ENCODE results near the gene MEX3C.
A peak's percentile ranks its signal among the peaks of the same experiment; 100 is the strongest.

MEX3C gene

GRCh38 chr18:51154431-51155063, 42.9 kb downstream of the MEX3C start:
- Histone ChIP-seq H3K4me1 (ENCODE audit: insufficient read depth, low read length, poor library complexity, severe bottlenecking) (peaks cover 36% of the 10 kb centered on the region), H3K36me3 (ENCODE audit: insufficient read depth, low read length) (no peaks in the 10 kb centered on the region), H3K9ac (ENCODE audit: low read depth, low read length, poor library complexity, severe bottlenecking) (peak overlapping the region; percentile 71), H3K79me2 (ENCODE audit: insufficient read depth, low read length) (no peaks in the 10 kb centered on the region), H3K9me2 (replicated peaks; ENCODE audit: low read depth, low read length) (no peaks in the 10 kb centered on the region), H3K4me3 (ENCODE audit: low read length, poor library complexity, severe bottlenecking) (peak overlapping the region; percentile 74), H3K4me2 (ENCODE audit: low read depth, low read length, poor library complexity, severe bottlenecking) (peak overlapping the region; percentile 80), H3F3A (ENCODE audit: low read depth) (0 out of 2 replicates have a peak, but pooled peaks cover 3% of the 10 kb centered on the region), H3K9me3 (ENCODE audit: insufficient read depth, low read depth, low read length) (no peaks in the 10 kb centered on the region), H4K20me1 (ENCODE audit: insufficient read depth, low read length, poor library complexity, severe bottlenecking) (no peaks in the 10 kb centered on the region), H2AFZ (ENCODE audit: low read length) (peak overlapping the region; percentile 79; the same call in 1 of the 2 replicates), H3K27me3 (ENCODE audit: insufficient read depth, low read length, poor library complexity, severe bottlenecking) (no peaks in the 10 kb centered on the region)
- TF ChIP-seq CTCF (conservative IDR thresholded peaks at IDR 0.05; ENCODE audit: low read length), result no peak
- no peak for TF ChIP-seq EZH2phosphoT487 (IDR thresholded peaks at IDR 0.05; ENCODE audit: borderline replicate concordance)

GRCh38 chr18:51153659-51154371, 43.7 kb downstream of the MEX3C start:
- Histone ChIP-seq H3K79me2 (ENCODE audit: insufficient read depth, low read length) (no peaks in the 10 kb centered on the region), H3K4me1 (ENCODE audit: insufficient read depth, low read length, poor library complexity, severe bottlenecking) (peaks cover 36% of the 10 kb centered on the region), H3F3A (ENCODE audit: low read depth) (0 out of 2 replicates have a peak, but pooled peaks cover 3% of the 10 kb centered on the region), H4K20me1 (ENCODE audit: insufficient read depth, low read length, poor library complexity, severe bottlenecking) (no peaks in the 10 kb centered on the region), H3K9me3 (ENCODE audit: insufficient read depth, low read depth, low read length) (no peaks in the 10 kb centered on the region), H3K36me3 (ENCODE audit: insufficient read depth, low read length) (no peaks in the 10 kb centered on the region), H3K4me3 (ENCODE audit: low read length, poor library complexity, severe bottlenecking) (peak overlapping the region; percentile 74), H3K9me2 (replicated peaks; ENCODE audit: low read depth, low read length) (no peaks in the 10 kb centered on the region), H3K9ac (ENCODE audit: low read depth, low read length, poor library complexity, severe bottlenecking) (peak overlapping the region; percentile 71), H2AFZ (ENCODE audit: low read length) (peak overlapping the region; percentile 79), H3K27me3 (ENCODE audit: insufficient read depth, low read length, poor library complexity, severe bottlenecking) (no peaks in the 10 kb centered on the region), H3K4me2 (ENCODE audit: low read depth, low read length, poor library complexity, severe bottlenecking) (peak overlapping the region; percentile 80)
- TF ChIP-seq EZH2phosphoT487 (IDR thresholded peaks at IDR 0.05; ENCODE audit: borderline replicate concordance) (no peak), CTCF (conservative IDR thresholded peaks at IDR 0.05; ENCODE audit: low read length) (no peak)

DNA sequence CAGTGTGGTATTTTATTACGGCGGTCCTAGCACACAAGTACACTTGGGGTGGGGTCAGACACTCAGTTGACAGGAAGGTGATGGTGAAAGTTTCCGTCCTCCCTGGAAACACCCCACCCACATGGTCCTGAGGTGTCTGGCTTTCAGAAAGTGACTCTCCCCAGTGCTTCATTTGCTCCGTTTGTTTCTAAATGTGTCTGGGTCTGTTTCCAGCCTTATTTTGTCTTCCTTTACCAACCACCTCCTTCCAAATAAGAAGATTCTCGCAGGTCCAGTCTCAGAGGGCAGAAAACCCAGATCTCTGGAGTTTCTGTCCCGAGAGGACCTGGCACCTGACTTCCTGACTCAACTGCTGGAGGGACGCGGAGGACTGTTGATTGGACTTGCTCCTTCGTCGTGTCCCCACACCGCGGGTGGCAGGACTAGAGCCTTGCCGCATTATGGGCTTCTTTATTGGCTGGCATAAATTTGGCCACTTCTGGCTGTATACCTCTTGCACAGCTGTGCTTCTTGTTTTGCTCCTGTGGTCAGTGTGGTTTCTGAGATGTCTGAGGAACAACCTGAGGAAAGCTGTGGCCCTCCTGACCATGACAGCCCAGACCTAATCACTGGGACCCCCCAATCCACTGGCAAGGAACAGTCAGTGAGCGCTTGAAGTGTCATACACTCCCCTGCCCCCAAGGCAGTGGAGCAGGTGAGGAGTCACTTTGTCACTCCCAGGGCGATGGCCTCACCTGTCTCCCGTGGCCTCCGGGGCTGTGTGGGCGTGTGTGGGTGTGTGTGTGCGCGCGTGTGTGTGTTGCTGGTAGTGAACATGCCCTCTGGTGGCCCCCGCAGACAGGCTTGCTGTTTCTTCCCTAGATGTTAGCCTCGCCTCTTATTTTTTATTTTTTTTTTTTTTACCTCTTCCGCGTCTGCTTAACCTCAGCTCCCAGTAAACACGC, 45.6 kb downstream of the MEX3C start:
- no peak overlapping the region for H3K9ac ChIP-seq (ENCODE audit: low read depth, low read length, poor library complexity, severe bottlenecking)
- 0 out of 2 replicates have a peak, but pooled peaks cover 3% of the 10 kb centered on the region for H3F3A ChIP-seq (ENCODE audit: low read depth)
- H2AFZ ChIP-seq (ENCODE audit: low read length), result no peak overlapping the region
- no peaks in the 10 kb centered on the region for H3K9me2 ChIP-seq (replicated peaks; ENCODE audit: low read depth, low read length)
- H3K36me3 ChIP-seq (ENCODE audit: insufficient read depth, low read length), result no peaks in the 10 kb centered on the region
- no peaks in the 10 kb centered on the region for H4K20me1 ChIP-seq (ENCODE audit: insufficient read depth, low read length, poor library complexity, severe bottlenecking)
- no peaks in the 10 kb centered on the region for H3K27me3 ChIP-seq (ENCODE audit: insufficient read depth, low read length, poor library complexity, severe bottlenecking)
- TF ChIP-seq CTCF (conservative IDR thresholded peaks at IDR 0.05; ENCODE audit: low read length) (no peak; the same call in 1 of the 2 replicates), EZH2phosphoT487 (IDR thresholded peaks at IDR 0.05; ENCODE audit: borderline replicate concordance) (no peak)
- no peak overlapping the region for H3K4me3 ChIP-seq (ENCODE audit: low read length, poor library complexity, severe bottlenecking)
- no peaks in the 10 kb centered on the region for H3K79me2 ChIP-seq (ENCODE audit: insufficient read depth, low read length)
- H3K9me3 ChIP-seq (ENCODE audit: insufficient read depth, low read depth, low read length), result no peaks in the 10 kb centered on the region
- H3K4me2 ChIP-seq (ENCODE audit: low read depth, low read length, poor library complexity, severe bottlenecking), result peak overlapping the region; percentile 32
- peaks cover 36% of the 10 kb centered on the region for H3K4me1 ChIP-seq (ENCODE audit: insufficient read depth, low read length, poor library complexity, severe bottlenecking)
